GM19468 (cell line): ENCODE results near the gene JAKMIP2.
"Not testable (repeated sequence)": the region's sequence is repeated elsewhere in the genome, so short reads cannot be mapped to it uniquely, and the experiment has no call there.

ENCODE experiments used
- ATAC-seq: cut with Tn5 transposase; IDR thresholded peaks from one replicate; pipeline ENCODE4 v1.9.1; 2021; ENCODE audit warnings: mild to moderate bottlenecking, moderate library complexity, moderate number of reproducible peaks; ENCODE audit not compliant: unreplicated experiment; ENCODE audit errors: extremely low read depth

JAKMIP2 gene

GRCh38 chr5:147668385-147668784, 114.1 kb downstream of the JAKMIP2 start:
- ATAC-seq, result no peak

- no peak for ATAC-seq
Measured at GRCh38 chr5:147667363-147667762, 115.2 kb downstream of the JAKMIP2 start.

- ATAC-seq, result no peak
Measured at GRCh38 chr5:147666419-147666818, 116.1 kb downstream of the JAKMIP2 start.

- no peak for ATAC-seq
Measured at GRCh38 chr5:147661541-147661940, 121.0 kb downstream of the JAKMIP2 start.

GRCh38 chr5:147659166-147659929, 123.2 kb downstream of the JAKMIP2 start:
- ATAC-seq, result no peak

- no peak for ATAC-seq
Measured at GRCh38 chr5:147658293-147658932, 124.1 kb downstream of the JAKMIP2 start.

- no peak for ATAC-seq
Measured at GRCh38 chr5:147648597-147648996, 133.9 kb downstream of the JAKMIP2 start.

GRCh38 chr5:147645197-147645596, 137.3 kb downstream of the JAKMIP2 start:
- no peak for ATAC-seq

GRCh38 chr5:147644460-147644859, 138.1 kb downstream of the JAKMIP2 start:
- no peak for ATAC-seq

GRCh38 chr5:147643142-147643541, 139.4 kb downstream of the JAKMIP2 start:
- ATAC-seq, result no peak

- no peak for ATAC-seq
Measured at GRCh38 chr5:147642666-147643065, 139.9 kb downstream of the JAKMIP2 start.

- no peak for ATAC-seq
Measured at GRCh38 chr5:147639321-147639720, 143.2 kb downstream of the JAKMIP2 start.

- no peak for ATAC-seq
Measured at GRCh38 chr5:147636729-147636984, 145.9 kb downstream of the JAKMIP2 start.

- ATAC-seq, result no peak
Measured at GRCh38 chr5:147635882-147636728, 146.4 kb downstream of the JAKMIP2 start.

- not testable (repeated sequence) for ATAC-seq
Measured at GRCh38 chr5:147635439-147635838, 147.1 kb downstream of the JAKMIP2 start.

- no peak for ATAC-seq
Measured at GRCh38 chr5:147633173-147633572, 149.4 kb downstream of the JAKMIP2 start.

GRCh38 chr5:147631428-147632003, 151.0 kb downstream of the JAKMIP2 start:
- ATAC-seq, result no peak

- ATAC-seq, result no peak
Measured at GRCh38 chr5:147629196-147629595, 153.3 kb downstream of the JAKMIP2 start.

GRCh38 chr5:147628058-147628895, 154.3 kb downstream of the JAKMIP2 start:
- ATAC-seq, result peak; percentile 55

GRCh38 chr5:147626464-147626863, 156.1 kb downstream of the JAKMIP2 start:
- ATAC-seq, result no peak
